HEK293 (cell line): ENCODE data around the gene PIM3.
"Not testable (repeated sequence)": the region's sequence is repeated elsewhere in the genome, so short reads cannot be mapped to it uniquely, and the experiment has no call there.

Experiments used
- CTCF ChIA-PET: fragments of 350-600 bp; formaldehyde crosslinking; extraction: SDS; loops from one replicate; lab custom pipeline; 2021; ENCODE audit warnings: antibody characterized with exemption; lab: Yijun Ruan, JAX
- POLR2A ChIA-PET: fragments of 300-600 bp; formaldehyde crosslinking; extraction: SDS; loops from one replicate; lab custom pipeline; 2020; ENCODE audit warnings: antibody characterized with exemption, inconsistent platforms; lab: Yijun Ruan, JAX
- H3K27ac ChIP-seq: fragments of 200-500 bp; sonication (Bioruptor generic); 2 replicates; pipeline ENCODE4 v1.5.1; 2014; ENCODE audit warnings: low read depth, low read length, control low read depth, inconsistent platforms; ENCODE audit errors: extremely low read depth
- H3K36me3 ChIP-seq, 2 experiments: fragments of 200-500 bp in 1 of 2; sonication (Bioruptor generic) in 1 of 2; 1 replicate in 1 of 2; 2 replicates in 1 of 2; pipeline ENCODE4 v1.5.1; 2014 to 2017; ENCODE audit warnings: inconsistent platforms in 2 of 2, low read length in 2 of 2; ENCODE audit not compliant: control insufficient read depth in 2 of 2, insufficient read depth in 1 of 2
- H3K4me1 ChIP-seq: fragments of 200-500 bp; sonication (Bioruptor generic); 2 replicates; pipeline ENCODE4 v1.5.1; 2014; ENCODE audit warnings: mild to moderate bottlenecking, low read length, inconsistent platforms; ENCODE audit not compliant: control insufficient read depth, insufficient read depth
- H3K4me3 ChIP-seq: 2 replicates; pipeline ENCODE4 v1.5.1; 2011; ENCODE audit warnings: low read depth, mild to moderate bottlenecking, control low read depth, low read length, moderate library complexity
- H3K9me3 ChIP-seq: fragments of 200-500 bp; sonication (Bioruptor generic); 2 replicates; pipeline ENCODE4 v1.5.1; 2014; ENCODE audit warnings: low read depth, low read length, inconsistent platforms; ENCODE audit not compliant: control insufficient read depth, insufficient read depth
- SETDB1 ChIP-seq: IDR thresholded peaks from one replicate; pipeline ENCODE4 v1.6.1; 2017; ENCODE audit warnings: mild to moderate bottlenecking, low read length, moderate library complexity, mixed read lengths; ENCODE audit not compliant: insufficient read length
- ZBTB21 ChIP-seq: fragments of 450-650 bp; formaldehyde crosslinking; IDR thresholded peaks from 2 replicates; pipeline ENCODE4 v1.5.1; 2017; ENCODE audit warnings: missing biosample characterization, missing genetic modification characterization
- ZNF157 ChIP-seq: fragments of 450-650 bp; formaldehyde crosslinking; IDR thresholded peaks from 2 replicates; pipeline ENCODE4 v1.5.1; 2016; ENCODE audit warnings: missing biosample characterization, missing genetic modification characterization
- ZNF324 ChIP-seq: fragments of 450-650 bp; formaldehyde crosslinking; IDR thresholded peaks from 2 replicates; pipeline ENCODE4 v1.5.1; 2016; ENCODE audit warnings: missing biosample characterization, missing genetic modification characterization
- ZNF48 ChIP-seq: fragments of 450-650 bp; formaldehyde crosslinking; IDR thresholded peaks from 2 replicates; pipeline ENCODE4 v1.5.1; 2016; ENCODE audit warnings: missing biosample characterization, missing genetic modification characterization
- ZNF621 ChIP-seq: fragments of 450-650 bp; formaldehyde crosslinking; IDR thresholded peaks from 2 replicates; pipeline ENCODE4 v1.5.1; 2017; ENCODE audit warnings: missing biosample characterization, missing genetic modification characterization
- ZNF670 ChIP-seq: fragments of 450-650 bp; formaldehyde crosslinking; IDR thresholded peaks from 2 replicates; pipeline ENCODE4 v1.5.1; 2016; ENCODE audit warnings: missing biosample characterization, missing genetic modification characterization, low read depth
- ZNF76 ChIP-seq: fragments of 450-650 bp; formaldehyde crosslinking; IDR thresholded peaks from 2 replicates; pipeline ENCODE4; 2016; ENCODE audit warnings: low read depth, missing biosample characterization, missing genetic modification characterization, borderline replicate concordance
- ZNF791 ChIP-seq: fragments of 450-650 bp; formaldehyde crosslinking; IDR thresholded peaks from 2 replicates; pipeline ENCODE4 v1.5.1; 2016; ENCODE audit warnings: missing biosample characterization, missing genetic modification characterization
- ZNF792 ChIP-seq: fragments of 450-650 bp; formaldehyde crosslinking; IDR thresholded peaks from 2 replicates; pipeline ENCODE4 v1.5.1; 2016; ENCODE audit warnings: missing biosample characterization, missing genetic modification characterization
- ZNF837 ChIP-seq: fragments of 450-650 bp; formaldehyde crosslinking; IDR thresholded peaks from 2 replicates; pipeline ENCODE4 v1.5.1; 2016; ENCODE audit warnings: missing biosample characterization, missing genetic modification characterization
- TF ChIP-seq, protein P1 (sequence below): fragments of 450-650 bp; formaldehyde crosslinking; IDR thresholded peaks from 2 replicates; pipeline ENCODE4 v1.5.1; 2017; ENCODE audit warnings: missing biosample characterization, missing genetic modification characterization
- TF ChIP-seq, protein P2 (sequence below): fragments of 450-650 bp; formaldehyde crosslinking; IDR thresholded peaks from 2 replicates; pipeline ENCODE4 v1.5.1; 2016; ENCODE audit warnings: missing biosample characterization, missing genetic modification characterization
- TF ChIP-seq, protein P3 (sequence below): fragments of 450-650 bp; formaldehyde crosslinking; IDR thresholded peaks from 2 replicates; pipeline ENCODE4 v1.5.1; 2017; ENCODE audit warnings: missing biosample characterization, missing genetic modification characterization

PIM3 gene

DNA sequence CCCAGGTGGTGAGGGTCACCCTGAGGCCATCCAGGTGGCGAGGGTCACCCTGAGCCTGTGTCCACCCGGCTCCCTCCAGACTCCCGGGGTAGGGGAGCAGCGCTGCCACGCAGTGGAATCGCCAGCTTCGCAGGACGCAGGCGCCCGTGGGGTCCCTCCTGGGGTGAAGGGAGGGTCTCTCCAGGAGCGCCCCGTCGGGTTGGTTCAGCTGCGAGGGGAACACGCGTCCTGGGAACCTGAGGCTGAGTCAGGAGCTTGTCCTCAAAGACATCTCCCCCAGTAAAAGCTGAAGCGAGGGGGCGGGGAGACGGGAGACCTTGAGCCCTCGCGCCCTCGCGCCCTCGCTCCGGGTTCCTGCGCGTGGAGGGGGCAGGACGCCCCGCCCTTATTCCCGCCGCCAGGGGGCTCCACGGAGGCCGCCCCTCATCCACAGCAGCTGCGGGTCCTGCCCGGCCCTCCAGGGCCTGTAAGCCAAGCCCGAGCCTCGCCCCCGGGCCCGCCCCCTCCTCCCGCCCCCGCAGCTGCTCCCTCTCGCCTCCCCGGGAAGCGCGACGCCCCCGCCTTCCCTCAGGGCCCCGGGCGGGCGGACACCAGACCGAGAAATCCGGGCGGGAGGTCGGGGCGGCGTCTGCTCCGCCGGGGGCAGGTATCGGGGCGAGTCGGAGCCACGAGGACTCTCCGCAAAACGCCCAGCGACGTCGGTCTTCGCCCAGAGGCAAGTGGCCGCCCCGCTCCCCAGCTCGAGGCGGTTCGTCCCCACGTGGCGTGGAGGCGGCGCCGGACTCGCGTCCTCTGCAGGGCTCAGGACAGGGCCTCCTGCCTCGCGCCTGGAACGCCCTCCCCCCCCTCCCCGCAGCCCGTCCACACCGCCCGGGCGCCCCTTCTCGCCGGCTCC is 22.8 kb downstream of the PIM3 start:
- Histone ChIP-seq H3K4me1 (no peaks in the 10 kb centered on the region), H3K36me3 (no peaks in the 10 kb centered on the region), H3K27ac (no peak overlapping the region), H3K4me3 (no peak overlapping the region), H3K9me3 (no peaks in the 10 kb centered on the region; the same call in 1 of the 2 replicates)
- TF ChIP-seq ZNF792 (tag by site-specific recombination) (no peak), ZNF791 (tag by site-specific recombination) (no peak), ZNF837 (tag by site-specific recombination) (no peak), ZNF157 (tag by site-specific recombination) (no peak), ZNF670 (tag by site-specific recombination) (no peak), ZNF48 (tag by site-specific recombination) (no peak), ZNF324 (no peak), ZNF621 (no peak), ZBTB21 (no peak)
- TF ChIP-seq, protein P1, sequence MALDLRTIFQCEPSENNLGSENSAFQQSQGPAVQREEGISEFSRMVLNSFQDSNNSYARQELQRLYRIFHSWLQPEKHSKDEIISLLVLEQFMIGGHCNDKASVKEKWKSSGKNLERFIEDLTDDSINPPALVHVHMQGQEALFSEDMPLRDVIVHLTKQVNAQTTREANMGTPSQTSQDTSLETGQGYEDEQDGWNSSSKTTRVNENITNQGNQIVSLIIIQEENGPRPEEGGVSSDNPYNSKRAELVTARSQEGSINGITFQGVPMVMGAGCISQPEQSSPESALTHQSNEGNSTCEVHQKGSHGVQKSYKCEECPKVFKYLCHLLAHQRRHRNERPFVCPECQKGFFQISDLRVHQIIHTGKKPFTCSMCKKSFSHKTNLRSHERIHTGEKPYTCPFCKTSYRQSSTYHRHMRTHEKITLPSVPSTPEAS (tag by site-specific recombination): no peak
- TF ChIP-seq, protein P2, sequence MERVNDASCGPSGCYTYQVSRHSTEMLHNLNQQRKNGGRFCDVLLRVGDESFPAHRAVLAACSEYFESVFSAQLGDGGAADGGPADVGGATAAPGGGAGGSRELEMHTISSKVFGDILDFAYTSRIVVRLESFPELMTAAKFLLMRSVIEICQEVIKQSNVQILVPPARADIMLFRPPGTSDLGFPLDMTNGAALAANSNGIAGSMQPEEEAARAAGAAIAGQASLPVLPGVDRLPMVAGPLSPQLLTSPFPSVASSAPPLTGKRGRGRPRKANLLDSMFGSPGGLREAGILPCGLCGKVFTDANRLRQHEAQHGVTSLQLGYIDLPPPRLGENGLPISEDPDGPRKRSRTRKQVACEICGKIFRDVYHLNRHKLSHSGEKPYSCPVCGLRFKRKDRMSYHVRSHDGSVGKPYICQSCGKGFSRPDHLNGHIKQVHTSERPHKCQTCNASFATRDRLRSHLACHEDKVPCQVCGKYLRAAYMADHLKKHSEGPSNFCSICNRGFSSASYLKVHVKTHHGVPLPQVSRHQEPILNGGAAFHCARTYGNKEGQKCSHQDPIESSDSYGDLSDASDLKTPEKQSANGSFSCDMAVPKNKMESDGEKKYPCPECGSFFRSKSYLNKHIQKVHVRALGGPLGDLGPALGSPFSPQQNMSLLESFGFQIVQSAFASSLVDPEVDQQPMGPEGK (tag by site-specific recombination): no peak
- TF ChIP-seq, protein P3, sequence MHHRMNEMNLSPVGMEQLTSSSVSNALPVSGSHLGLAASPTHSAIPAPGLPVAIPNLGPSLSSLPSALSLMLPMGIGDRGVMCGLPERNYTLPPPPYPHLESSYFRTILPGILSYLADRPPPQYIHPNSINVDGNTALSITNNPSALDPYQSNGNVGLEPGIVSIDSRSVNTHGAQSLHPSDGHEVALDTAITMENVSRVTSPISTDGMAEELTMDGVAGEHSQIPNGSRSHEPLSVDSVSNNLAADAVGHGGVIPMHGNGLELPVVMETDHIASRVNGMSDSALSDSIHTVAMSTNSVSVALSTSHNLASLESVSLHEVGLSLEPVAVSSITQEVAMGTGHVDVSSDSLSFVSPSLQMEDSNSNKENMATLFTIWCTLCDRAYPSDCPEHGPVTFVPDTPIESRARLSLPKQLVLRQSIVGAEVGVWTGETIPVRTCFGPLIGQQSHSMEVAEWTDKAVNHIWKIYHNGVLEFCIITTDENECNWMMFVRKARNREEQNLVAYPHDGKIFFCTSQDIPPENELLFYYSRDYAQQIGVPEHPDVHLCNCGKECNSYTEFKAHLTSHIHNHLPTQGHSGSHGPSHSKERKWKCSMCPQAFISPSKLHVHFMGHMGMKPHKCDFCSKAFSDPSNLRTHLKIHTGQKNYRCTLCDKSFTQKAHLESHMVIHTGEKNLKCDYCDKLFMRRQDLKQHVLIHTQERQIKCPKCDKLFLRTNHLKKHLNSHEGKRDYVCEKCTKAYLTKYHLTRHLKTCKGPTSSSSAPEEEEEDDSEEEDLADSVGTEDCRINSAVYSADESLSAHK (tag by site-specific recombination): no peak
- POLR2A ChIA-PET: no interaction called here
- CTCF ChIA-PET: interaction anchor here (1.0 kb wide), 1 partner anchor 47 kb away, joined by 3 read pairs; no protein-coding TSS in a partner anchor

DNA sequence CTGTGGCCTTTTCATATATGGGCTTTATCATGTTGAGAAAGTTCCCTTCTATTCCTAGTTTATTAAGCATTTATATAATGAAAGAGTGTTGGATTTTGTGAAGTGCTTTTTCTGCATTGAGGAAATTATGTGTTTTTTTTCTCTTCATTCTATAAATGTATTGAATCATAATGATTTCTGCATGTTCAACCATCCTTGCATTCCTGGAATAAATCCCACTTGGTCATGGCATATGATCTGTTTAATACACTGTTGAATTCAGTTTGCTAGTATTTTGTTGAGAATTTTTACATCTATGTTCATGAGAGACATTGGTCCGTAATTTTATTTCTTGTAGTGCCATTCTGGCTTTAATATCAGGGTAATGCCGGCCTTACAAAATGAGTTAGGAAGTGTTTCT is 25.8 kb downstream of the PIM3 start:
- POLR2A ChIA-PET: no interaction called here
- H3K4me3 ChIP-seq: no peak overlapping the region
- no peaks in the 10 kb centered on the region for H3K4me1 ChIP-seq
- no peak overlapping the region for H3K27ac ChIP-seq
- no peaks in the 10 kb centered on the region for H3K9me3 ChIP-seq
- TF ChIP-seq SETDB1 (peak; percentile 33), ZNF76 (tag by site-specific recombination) (no peak)
- TF ChIP-seq, all 188 proteins: peak for 1
- H3K36me3 ChIP-seq: no peaks in the 10 kb centered on the region
- CTCF ChIA-PET: interaction anchor here (0.7 kb wide), 1 partner anchor 143 kb away, joined by 3 read pairs; no protein-coding TSS in a partner anchor

DNA sequence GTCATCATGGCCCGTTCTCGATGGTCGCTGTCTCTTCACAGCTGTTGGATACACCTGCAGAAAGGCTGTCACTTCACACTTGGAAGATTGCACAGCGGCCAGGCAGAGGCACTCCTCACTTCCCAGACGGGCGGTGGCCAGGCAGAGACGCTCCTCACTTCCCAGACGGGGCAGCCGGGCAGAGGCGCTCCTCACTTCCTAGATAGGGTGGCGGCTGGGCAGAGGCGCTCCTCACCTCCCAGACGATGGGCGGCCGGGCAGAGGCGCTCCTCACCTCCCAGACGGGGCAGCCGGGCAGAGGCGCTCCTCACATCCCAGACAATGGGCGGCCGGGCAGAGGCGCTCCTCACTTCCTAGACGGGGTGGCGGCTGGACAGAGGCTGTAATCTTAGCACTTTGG is 29.3 kb downstream of the PIM3 start:
- H3K9me3 ChIP-seq, CTCF ChIA-PET, H3K36me3 ChIP-seq, H3K27ac ChIP-seq, H3K4me1 ChIP-seq, H3K4me3 ChIP-seq: not testable (repeated sequence)
- POLR2A ChIA-PET: interaction anchor here (0.6 kb wide), 1 partner anchor 27 kb away, joined by 3 read pairs; no protein-coding TSS in a partner anchor
